ENCODE measurements around the gene SPAG16. TPM values are rescaled to one million over a fixed set of nuclear protein-coding genes. Genes with fewer than 3 reads are reported as not detected.

SPAG16 gene
- total and polyA plus RNA-seq, 2 donors: 32.0 to 45.0 TPM

GRCh38 chr2:213609570-213610170 lies 325.4 kb downstream of the SPAG16 start:
- WGBS: 93% methylated on average over 1 of the region's 1 CpG
- DNase-seq (ENCODE audit: low read depth in 6 of 9, low spot score in 9 of 9): no peak

GRCh38 chr2:213627054-213627710 lies 342.9 kb downstream of the SPAG16 start:
- WGBS: 94% methylated on average over 5 of the region's 5 CpGs
- no peaks in the 10 kb centered on the region for H3K9me3 ChIP-seq (ENCODE audit: control insufficient read depth in 2 of 2, insufficient read depth in 1 of 2, low read length in 1 of 2)
- no peaks in the 10 kb centered on the region for H3K4me1 ChIP-seq (ENCODE audit: control insufficient read depth in 2 of 2, insufficient read depth in 2 of 2, low read length in 2 of 2)
- H3K36me3 ChIP-seq (ENCODE audit: control insufficient read depth in 2 of 2, insufficient read depth in 2 of 2, low read length in 1 of 2): no peaks in the 10 kb centered on the region
- DNase-seq (ENCODE audit: low read depth in 6 of 9, low spot score in 9 of 9): no peak
- no peak overlapping the region for H3K27ac ChIP-seq (ENCODE audit: low read depth in 1 of 2, low read length in 1 of 2)
- H3K27me3 ChIP-seq (ENCODE audit: control insufficient read depth in 2 of 2, insufficient read depth in 1 of 2, low read length in 1 of 2): no peaks in the 10 kb centered on the region
- no peak overlapping the region for H3K4me3 ChIP-seq (ENCODE audit: low read length in 2 of 2)

More at GRCh38 chr2:213609570-213610170, 325.4 kb downstream of the SPAG16 start:
- Histone ChIP-seq H3K27ac (ENCODE audit: low read depth in 1 of 2, low read length in 1 of 2) (no peak overlapping the region), H3K27me3 (ENCODE audit: control insufficient read depth in 2 of 2, insufficient read depth in 1 of 2, low read length in 1 of 2) (no peaks in the 10 kb centered on the region), H3K4me3 (ENCODE audit: low read length in 2 of 2) (no peak overlapping the region), H3K4me1 (ENCODE audit: control insufficient read depth in 2 of 2, insufficient read depth in 2 of 2, low read length in 2 of 2) (no peaks in the 10 kb centered on the region), H3K36me3 (ENCODE audit: control insufficient read depth in 2 of 2, insufficient read depth in 2 of 2, low read length in 1 of 2) (no peaks in the 10 kb centered on the region), H3K9me3 (ENCODE audit: control insufficient read depth in 2 of 2, insufficient read depth in 1 of 2, low read length in 1 of 2) (no peaks in the 10 kb centered on the region)

GRCh38 chr2:213627835-213628460 lies 343.7 kb downstream of the SPAG16 start:
- H3K36me3 ChIP-seq (ENCODE audit: control insufficient read depth in 2 of 2, insufficient read depth in 2 of 2, low read length in 1 of 2): no peaks in the 10 kb centered on the region
- H3K9me3 ChIP-seq (ENCODE audit: control insufficient read depth in 2 of 2, insufficient read depth in 1 of 2, low read length in 1 of 2): no peaks in the 10 kb centered on the region
- H3K4me1 ChIP-seq (ENCODE audit: control insufficient read depth in 2 of 2, insufficient read depth in 2 of 2, low read length in 2 of 2): no peaks in the 10 kb centered on the region
- H3K27ac ChIP-seq (ENCODE audit: low read depth in 1 of 2, low read length in 1 of 2): no peak overlapping the region
- H3K27me3 ChIP-seq (ENCODE audit: control insufficient read depth in 2 of 2, insufficient read depth in 1 of 2, low read length in 1 of 2): no peaks in the 10 kb centered on the region
- no peak overlapping the region for H3K4me3 ChIP-seq (ENCODE audit: low read length in 2 of 2)
- DNase-seq (ENCODE audit: low read depth in 6 of 9, low spot score in 9 of 9): no peak
- WGBS: 98% methylated on average over 2 of the region's 2 CpGs

- Histone ChIP-seq H3K4me1 (ENCODE audit: control insufficient read depth in 2 of 2, insufficient read depth in 2 of 2, low read length in 2 of 2) (no peaks in the 10 kb centered on the region), H3K4me3 (ENCODE audit: low read length in 2 of 2) (no peak overlapping the region), H3K27me3 (ENCODE audit: control insufficient read depth in 2 of 2, insufficient read depth in 1 of 2, low read length in 1 of 2) (no peaks in the 10 kb centered on the region), H3K9me3 (ENCODE audit: control insufficient read depth in 2 of 2, insufficient read depth in 1 of 2, low read length in 1 of 2) (peaks cover 0 to 6% of the 10 kb centered on the region in 2 donors), H3K36me3 (ENCODE audit: control insufficient read depth in 2 of 2, insufficient read depth in 2 of 2, low read length in 1 of 2) (no peaks in the 10 kb centered on the region), H3K27ac (ENCODE audit: low read depth in 1 of 2, low read length in 1 of 2) (no peak overlapping the region)
- WGBS: 79% methylated on average over 3 of the region's 3 CpGs
- DNase-seq (ENCODE audit: low read depth in 6 of 9, low spot score in 9 of 9): no peak
Observed at GRCh38 chr2:213640738-213641425, 356.6 kb downstream of the SPAG16 start.

- no peaks in the 10 kb centered on the region for H3K27me3 ChIP-seq (ENCODE audit: control insufficient read depth in 2 of 2, insufficient read depth in 1 of 2, low read length in 1 of 2)
- DNase-seq (ENCODE audit: low read depth in 6 of 9, low spot score in 9 of 9): no peak
- peaks cover 0 to 6% of the 10 kb centered on the region in 2 donors for H3K9me3 ChIP-seq (ENCODE audit: control insufficient read depth in 2 of 2, insufficient read depth in 1 of 2, low read length in 1 of 2)
- H3K36me3 ChIP-seq (ENCODE audit: control insufficient read depth in 2 of 2, insufficient read depth in 2 of 2, low read length in 1 of 2): no peaks in the 10 kb centered on the region
- no peak overlapping the region for H3K27ac ChIP-seq (ENCODE audit: low read depth in 1 of 2, low read length in 1 of 2)
- H3K4me1 ChIP-seq (ENCODE audit: control insufficient read depth in 2 of 2, insufficient read depth in 2 of 2, low read length in 2 of 2): no peaks in the 10 kb centered on the region
- WGBS: 96% methylated on average over 4 of the region's 4 CpGs
- no peak overlapping the region for H3K4me3 ChIP-seq (ENCODE audit: low read length in 2 of 2)
Observed at GRCh38 chr2:213644926-213645325, 360.7 kb downstream of the SPAG16 start.

- H3K27me3 ChIP-seq (ENCODE audit: control insufficient read depth in 2 of 2, insufficient read depth in 1 of 2, low read length in 1 of 2): no peaks in the 10 kb centered on the region
- DNase-seq (ENCODE audit: low read depth in 6 of 9, low spot score in 9 of 9): no peak
- no peak overlapping the region for H3K27ac ChIP-seq (ENCODE audit: low read depth in 1 of 2, low read length in 1 of 2)
- H3K9me3 ChIP-seq (ENCODE audit: control insufficient read depth in 2 of 2, insufficient read depth in 1 of 2, low read length in 1 of 2): peaks cover 0 to 6% of the 10 kb centered on the region in 2 donors
- H3K4me3 ChIP-seq (ENCODE audit: low read length in 2 of 2): no peak overlapping the region
- no peaks in the 10 kb centered on the region for H3K4me1 ChIP-seq (ENCODE audit: control insufficient read depth in 2 of 2, insufficient read depth in 2 of 2, low read length in 2 of 2)
- 96% methylated on average over 2 of the region's 2 CpGs for WGBS
- H3K36me3 ChIP-seq (ENCODE audit: control insufficient read depth in 2 of 2, insufficient read depth in 2 of 2, low read length in 1 of 2): no peaks in the 10 kb centered on the region
Observed at GRCh38 chr2:213649176-213649575, 364.9 kb downstream of the SPAG16 start.

GRCh38 chr2:213664817-213665216 lies 380.6 kb downstream of the SPAG16 start:
- Histone ChIP-seq H3K36me3 (ENCODE audit: control insufficient read depth in 2 of 2, insufficient read depth in 2 of 2, low read length in 1 of 2) (no peaks in the 10 kb centered on the region), H3K4me1 (ENCODE audit: control insufficient read depth in 2 of 2, insufficient read depth in 2 of 2, low read length in 2 of 2) (no peaks in the 10 kb centered on the region), H3K9me3 (ENCODE audit: control insufficient read depth in 2 of 2, insufficient read depth in 1 of 2, low read length in 1 of 2) (peaks cover 0 to 7% of the 10 kb centered on the region in 2 donors), H3K4me3 (ENCODE audit: low read length in 2 of 2) (no peak overlapping the region), H3K27me3 (ENCODE audit: control insufficient read depth in 2 of 2, insufficient read depth in 1 of 2, low read length in 1 of 2) (no peaks in the 10 kb centered on the region), H3K27ac (ENCODE audit: low read depth in 1 of 2, low read length in 1 of 2) (no peak overlapping the region)
- DNase-seq (ENCODE audit: low read depth in 6 of 9, low spot score in 9 of 9): no peak

GRCh38 chr2:213669657-213670056 lies 385.4 kb downstream of the SPAG16 start:
- 96% methylated on average over 4 of the region's 4 CpGs for WGBS
- Histone ChIP-seq H3K27me3 (ENCODE audit: control insufficient read depth in 2 of 2, insufficient read depth in 1 of 2, low read length in 1 of 2) (no peaks in the 10 kb centered on the region), H3K4me3 (ENCODE audit: low read length in 2 of 2) (no peak overlapping the region), H3K36me3 (ENCODE audit: control insufficient read depth in 2 of 2, insufficient read depth in 2 of 2, low read length in 1 of 2) (no peaks in the 10 kb centered on the region), H3K27ac (ENCODE audit: low read depth in 1 of 2, low read length in 1 of 2) (no peak overlapping the region), H3K4me1 (ENCODE audit: control insufficient read depth in 2 of 2, insufficient read depth in 2 of 2, low read length in 2 of 2) (no peaks in the 10 kb centered on the region), H3K9me3 (ENCODE audit: control insufficient read depth in 2 of 2, insufficient read depth in 1 of 2, low read length in 1 of 2) (no peaks in the 10 kb centered on the region)
- DNase-seq (ENCODE audit: low read depth in 6 of 9, low spot score in 9 of 9): no peak

Measured in thymus (tissue), 11 donors.